SK-N-SH treated with all-trans-retinoic acid at 6 μM for 48 hours (cell line): ENCODE data around the gene MRPS34.

Experiments used
- ATAC-seq: fragments of 200-7000 bp; cut with Tn5 transposase; 3 replicates; pipeline ENCODE4 v1.9.1; 2020; ENCODE audit warnings: mild to moderate bottlenecking, moderate library complexity
- ARNTL ChIP-seq: fragments of 450-650 bp; formaldehyde crosslinking; IDR thresholded peaks from 2 replicates; pipeline ENCODE4 v1.5.0; 2020; ENCODE audit warnings: low read depth, mild to moderate bottlenecking, moderate library complexity, borderline replicate concordance
- BACH2 ChIP-seq: fragments of 250-450 bp; sonication (Bioruptor Pico); IDR thresholded peaks from 2 replicates; pipeline ENCODE4 v1.9.0; 2021; ENCODE audit warnings: mild to moderate bottlenecking, borderline replicate concordance
- ESRRG ChIP-seq: fragments of 250-450 bp; sonication (Bioruptor Pico); IDR thresholded peaks from 2 replicates; pipeline ENCODE4 v1.6.1; 2021; ENCODE audit warnings: mild to moderate bottlenecking
- GLIS3 ChIP-seq: fragments of 250-450 bp; sonication (Bioruptor Pico); IDR thresholded peaks from 2 replicates; pipeline ENCODE4 v1.5.0; 2020; ENCODE audit warnings: mild to moderate bottlenecking, moderate library complexity
- ISL1 ChIP-seq: fragments of 250-450 bp; sonication (Bioruptor Pico); IDR thresholded peaks from 2 replicates; pipeline ENCODE4 v2.1.2; 2022; ENCODE audit warnings: mild to moderate bottlenecking, moderate library complexity
- OSR1 ChIP-seq: fragments of 250-450 bp; sonication (Bioruptor Pico); IDR thresholded peaks from 2 replicates; pipeline ENCODE4 v1.8.0; 2022; ENCODE audit warnings: moderate library complexity, mild to moderate bottlenecking, inconsistent platforms
- PPARA ChIP-seq: fragments of 250-450 bp; sonication (Bioruptor Pico); IDR thresholded peaks from 2 replicates; pipeline ENCODE4 v1.5.0; 2020; ENCODE audit warnings: mild to moderate bottlenecking, borderline replicate concordance
- RARB ChIP-seq: fragments of 250-450 bp; sonication (Bioruptor Pico); IDR thresholded peaks from 2 replicates; pipeline ENCODE4 v1.8.0; 2021; ENCODE audit warnings: mild to moderate bottlenecking, moderate library complexity
- SNAI2 ChIP-seq: fragments of 250-450 bp; sonication (Bioruptor Pico); IDR thresholded peaks from 2 replicates; pipeline ENCODE4 v1.5.0; 2020; ENCODE audit warnings: mild to moderate bottlenecking, moderate library complexity
- TCF4 ChIP-seq: fragments of 250-450 bp; sonication (Bioruptor Pico); IDR thresholded peaks from 2 replicates; pipeline ENCODE4 v1.8.0; 2021; ENCODE audit warnings: mild to moderate bottlenecking, moderate library complexity, borderline replicate concordance
- TOX ChIP-seq: fragments of 250-450 bp; sonication (Bioruptor Pico); IDR thresholded peaks from 2 replicates; pipeline ENCODE4 v1.8.0; 2021; ENCODE audit warnings: mild to moderate bottlenecking, moderate library complexity, borderline replicate concordance
- ZC3H10 ChIP-seq: fragments of 250-450 bp; sonication (Bioruptor Pico); IDR thresholded peaks from 2 replicates; pipeline ENCODE4 v1.5.1; 2021; ENCODE audit warnings: mild to moderate bottlenecking, moderate library complexity
- ZFP3 ChIP-seq: fragments of 250-450 bp; sonication (Bioruptor Pico); IDR thresholded peaks from 2 replicates; pipeline ENCODE4 v1.5.0; 2020; ENCODE audit warnings: mild to moderate bottlenecking, moderate library complexity
- ZFP30 ChIP-seq: fragments of 450-650 bp; formaldehyde crosslinking; IDR thresholded peaks from 2 replicates; pipeline ENCODE4 v1.5.0; 2022; ENCODE audit warnings: mild to moderate bottlenecking, moderate library complexity
- ZNF565 ChIP-seq: fragments of 450-650 bp; formaldehyde crosslinking; conservative IDR thresholded peaks from 2 replicates; pipeline ENCODE4 v1.5.0; 2020; ENCODE audit warnings: low read depth, mild to moderate bottlenecking, moderate library complexity
- ZNF70 ChIP-seq: fragments of 450-650 bp; formaldehyde crosslinking; IDR thresholded peaks from 2 replicates; pipeline ENCODE4 v1.5.0; 2020; ENCODE audit warnings: mild to moderate bottlenecking, moderate library complexity
- ZNF8 ChIP-seq: fragments of 450-650 bp; formaldehyde crosslinking; IDR thresholded peaks from 2 replicates; pipeline ENCODE4 v1.5.0; 2020; ENCODE audit warnings: mild to moderate bottlenecking, moderate library complexity
- TF ChIP-seq, protein P1 (sequence below): fragments of 250-450 bp; sonication (Bioruptor Pico); IDR thresholded peaks from 2 replicates; pipeline ENCODE4 v1.5.0; 2020; ENCODE audit warnings: mild to moderate bottlenecking, moderate library complexity
- TF ChIP-seq, protein P2 (sequence below): fragments of 250-450 bp; sonication (Bioruptor Pico); IDR thresholded peaks from 2 replicates; pipeline ENCODE4 v1.8.0; 2021; ENCODE audit warnings: low read depth, mild to moderate bottlenecking, moderate library complexity, borderline replicate concordance
- TF ChIP-seq, protein P3 (sequence below): fragments of 250-450 bp; sonication (Bioruptor Pico); IDR thresholded peaks from 2 replicates; pipeline ENCODE4 v1.8.0; 2020; ENCODE audit warnings: mild to moderate bottlenecking, moderate library complexity, borderline replicate concordance

The MRPS34 gene

DNA sequence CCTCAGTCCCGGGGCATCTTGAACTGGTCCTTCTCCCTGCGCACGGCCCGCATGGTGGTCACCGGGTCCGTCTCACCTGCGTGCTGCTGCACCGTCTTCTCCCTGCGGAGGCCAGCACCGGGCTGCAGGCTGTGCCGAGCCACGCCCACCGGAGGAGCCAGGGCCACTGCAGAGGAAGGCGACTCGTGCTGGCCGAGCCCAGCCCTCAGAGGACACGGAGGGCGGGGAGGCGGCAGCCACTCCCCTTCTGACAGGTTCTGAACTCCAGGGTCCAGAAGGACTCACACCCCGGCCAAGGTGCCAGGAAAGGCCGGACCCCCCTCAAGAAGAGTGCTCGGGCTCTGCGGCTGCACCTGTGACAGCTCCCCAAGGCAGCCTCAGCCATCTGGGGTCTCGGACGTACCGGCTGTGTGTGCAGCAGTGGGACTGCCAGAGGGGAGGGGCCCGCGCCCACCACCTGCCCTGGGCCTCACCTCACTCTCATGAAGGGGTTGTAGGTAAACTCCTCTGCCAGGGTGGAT lies 36.4 kb upstream of the MRPS34 start:
- no peak for ATAC-seq
- TF ChIP-seq, protein P1, sequence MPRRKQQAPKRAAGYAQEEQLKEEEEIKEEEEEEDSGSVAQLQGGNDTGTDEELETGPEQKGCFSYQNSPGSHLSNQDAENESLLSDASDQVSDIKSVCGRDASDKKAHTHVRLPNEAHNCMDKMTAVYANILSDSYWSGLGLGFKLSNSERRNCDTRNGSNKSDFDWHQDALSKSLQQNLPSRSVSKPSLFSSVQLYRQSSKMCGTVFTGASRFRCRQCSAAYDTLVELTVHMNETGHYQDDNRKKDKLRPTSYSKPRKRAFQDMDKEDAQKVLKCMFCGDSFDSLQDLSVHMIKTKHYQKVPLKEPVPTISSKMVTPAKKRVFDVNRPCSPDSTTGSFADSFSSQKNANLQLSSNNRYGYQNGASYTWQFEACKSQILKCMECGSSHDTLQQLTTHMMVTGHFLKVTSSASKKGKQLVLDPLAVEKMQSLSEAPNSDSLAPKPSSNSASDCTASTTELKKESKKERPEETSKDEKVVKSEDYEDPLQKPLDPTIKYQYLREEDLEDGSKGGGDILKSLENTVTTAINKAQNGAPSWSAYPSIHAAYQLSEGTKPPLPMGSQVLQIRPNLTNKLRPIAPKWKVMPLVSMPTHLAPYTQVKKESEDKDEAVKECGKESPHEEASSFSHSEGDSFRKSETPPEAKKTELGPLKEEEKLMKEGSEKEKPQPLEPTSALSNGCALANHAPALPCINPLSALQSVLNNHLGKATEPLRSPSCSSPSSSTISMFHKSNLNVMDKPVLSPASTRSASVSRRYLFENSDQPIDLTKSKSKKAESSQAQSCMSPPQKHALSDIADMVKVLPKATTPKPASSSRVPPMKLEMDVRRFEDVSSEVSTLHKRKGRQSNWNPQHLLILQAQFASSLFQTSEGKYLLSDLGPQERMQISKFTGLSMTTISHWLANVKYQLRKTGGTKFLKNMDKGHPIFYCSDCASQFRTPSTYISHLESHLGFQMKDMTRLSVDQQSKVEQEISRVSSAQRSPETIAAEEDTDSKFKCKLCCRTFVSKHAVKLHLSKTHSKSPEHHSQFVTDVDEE (CRISPR knock-in tag) = no peak
- TF ChIP-seq, protein P2, sequence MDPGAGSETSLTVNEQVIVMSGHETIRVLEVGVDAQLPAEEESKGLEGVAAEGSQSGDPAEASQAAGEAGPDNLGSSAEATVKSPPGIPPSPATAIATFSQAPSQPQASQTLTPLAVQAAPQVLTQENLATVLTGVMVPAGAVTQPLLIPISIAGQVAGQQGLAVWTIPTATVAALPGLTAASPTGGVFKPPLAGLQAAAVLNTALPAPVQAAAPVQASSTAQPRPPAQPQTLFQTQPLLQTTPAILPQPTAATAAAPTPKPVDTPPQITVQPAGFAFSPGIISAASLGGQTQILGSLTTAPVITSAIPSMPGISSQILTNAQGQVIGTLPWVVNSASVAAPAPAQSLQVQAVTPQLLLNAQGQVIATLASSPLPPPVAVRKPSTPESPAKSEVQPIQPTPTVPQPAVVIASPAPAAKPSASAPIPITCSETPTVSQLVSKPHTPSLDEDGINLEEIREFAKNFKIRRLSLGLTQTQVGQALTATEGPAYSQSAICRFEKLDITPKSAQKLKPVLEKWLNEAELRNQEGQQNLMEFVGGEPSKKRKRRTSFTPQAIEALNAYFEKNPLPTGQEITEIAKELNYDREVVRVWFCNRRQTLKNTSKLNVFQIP (CRISPR knock-in tag) = no peak
- no peak for TF ChIP-seq ISL1 (CRISPR knock-in tag)

DNA sequence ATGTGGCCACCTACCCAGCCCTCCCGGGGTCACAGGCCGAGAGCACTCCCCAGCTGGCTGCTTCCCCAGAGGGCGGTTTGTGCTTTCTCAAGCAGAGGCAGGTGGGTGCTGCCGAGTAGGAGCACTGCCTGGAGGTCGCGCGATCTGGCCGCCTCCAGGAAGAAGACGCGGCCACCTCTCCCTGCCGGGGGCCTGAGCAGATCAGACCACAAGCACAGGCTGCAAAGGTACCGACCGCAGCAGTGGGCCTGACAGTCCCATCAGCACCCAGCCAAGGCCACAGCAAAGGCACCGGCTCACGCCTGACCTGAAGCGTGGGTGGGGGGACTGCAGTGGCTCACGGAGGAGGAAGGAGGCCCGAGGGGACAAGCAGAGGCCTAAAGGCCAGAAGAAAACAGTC lies 35.8 kb upstream of the MRPS34 start:
- TF ChIP-seq ZFP3 (CRISPR knock-in tag) (no peak), ZNF565 (CRISPR knock-in tag) (no peak), ZC3H10 (CRISPR knock-in tag) (no peak), GLIS3 (CRISPR knock-in tag) (no peak), ARNTL (CRISPR knock-in tag) (no peak), ESRRG (CRISPR knock-in tag) (no peak), RARB (CRISPR knock-in tag) (no peak), TCF4 (CRISPR knock-in tag) (no peak), TOX (CRISPR knock-in tag) (no peak), SNAI2 (CRISPR knock-in tag) (no peak), ZNF8 (no peak), ZNF70 (CRISPR knock-in tag) (no peak), BACH2 (CRISPR knock-in tag) (no peak), ZFP30 (CRISPR knock-in tag) (no peak), ISL1 (CRISPR knock-in tag) (no peak), OSR1 (CRISPR knock-in tag) (no peak), PPARA (CRISPR knock-in tag) (no peak)
- TF ChIP-seq, protein P3, sequence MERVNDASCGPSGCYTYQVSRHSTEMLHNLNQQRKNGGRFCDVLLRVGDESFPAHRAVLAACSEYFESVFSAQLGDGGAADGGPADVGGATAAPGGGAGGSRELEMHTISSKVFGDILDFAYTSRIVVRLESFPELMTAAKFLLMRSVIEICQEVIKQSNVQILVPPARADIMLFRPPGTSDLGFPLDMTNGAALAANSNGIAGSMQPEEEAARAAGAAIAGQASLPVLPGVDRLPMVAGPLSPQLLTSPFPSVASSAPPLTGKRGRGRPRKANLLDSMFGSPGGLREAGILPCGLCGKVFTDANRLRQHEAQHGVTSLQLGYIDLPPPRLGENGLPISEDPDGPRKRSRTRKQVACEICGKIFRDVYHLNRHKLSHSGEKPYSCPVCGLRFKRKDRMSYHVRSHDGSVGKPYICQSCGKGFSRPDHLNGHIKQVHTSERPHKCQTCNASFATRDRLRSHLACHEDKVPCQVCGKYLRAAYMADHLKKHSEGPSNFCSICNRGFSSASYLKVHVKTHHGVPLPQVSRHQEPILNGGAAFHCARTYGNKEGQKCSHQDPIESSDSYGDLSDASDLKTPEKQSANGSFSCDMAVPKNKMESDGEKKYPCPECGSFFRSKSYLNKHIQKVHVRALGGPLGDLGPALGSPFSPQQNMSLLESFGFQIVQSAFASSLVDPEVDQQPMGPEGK = no peak
- TF ChIP-seq, protein P1 (CRISPR knock-in tag) = no peak
- TF ChIP-seq, protein P2 (CRISPR knock-in tag) = no peak
- ATAC-seq = no peak

DNA sequence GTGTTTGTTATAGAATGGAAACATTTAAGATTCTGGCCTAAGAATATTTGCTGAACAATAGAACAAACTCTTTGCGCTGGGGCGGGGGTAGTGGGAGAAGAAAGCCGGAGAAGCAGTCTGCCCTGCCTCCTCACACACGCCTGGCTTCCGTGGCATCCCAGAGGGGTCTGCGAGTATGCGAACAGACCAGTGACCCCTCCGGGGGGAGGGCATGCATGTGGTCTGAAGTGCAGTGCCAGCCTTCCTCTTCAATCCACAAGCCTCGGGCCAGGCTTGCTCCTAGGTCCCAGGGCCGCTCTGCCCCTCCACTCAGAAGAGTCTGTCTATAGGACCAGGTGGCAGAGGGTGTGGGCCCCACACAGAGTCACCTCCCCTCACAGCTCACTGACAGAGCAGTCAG lies 34.7 kb upstream of the MRPS34 start:
- ATAC-seq = no peak
- TF ChIP-seq GLIS3 (CRISPR knock-in tag) (no peak), ZC3H10 (CRISPR knock-in tag) (no peak), ZNF565 (CRISPR knock-in tag) (no peak)
- TF ChIP-seq, all 23 proteins: peak for 0
